Dendritic cell treated with granulocyte-macrophage colony-stimulating factor and Interleukin-4, amounts not matched to agents 40 ng/mL and 50 ng/mL, for 4 days (primary cell): ENCODE data around the gene LYZL2.

Source experiments
- H3K27ac Mint-ChIP-seq: one replicate; pipeline ENCODE4 v1.8.0; 2022; ENCODE audit warnings: mild to moderate bottlenecking, mixed read lengths
- H3K27me3 Mint-ChIP-seq: one replicate; pipeline ENCODE4 v1.8.0; 2022; ENCODE audit warnings: mild to moderate bottlenecking, mixed read lengths
- H3K36me3 Mint-ChIP-seq: one replicate; pipeline ENCODE4 v1.8.0; 2022; ENCODE audit warnings: low read depth, mixed read lengths
- H3K4me1 Mint-ChIP-seq: one replicate; pipeline ENCODE4 v1.8.0; 2022; ENCODE audit warnings: low read depth, mixed read lengths
- H3K4me3 Mint-ChIP-seq: one replicate; pipeline ENCODE4 v1.8.0; 2022; ENCODE audit warnings: mild to moderate bottlenecking, moderate library complexity, mixed read lengths
- H3K9me3 Mint-ChIP-seq: one replicate; pipeline ENCODE4 v1.8.0; 2022; ENCODE audit warnings: mixed read lengths
- intact Hi-C: fragments of 100-400 bp; cut with micrococcal nuclease; formaldehyde crosslinking; loops from one replicate; pipeline ENCODE4 v1.15.0; 2022

Gene LYZL2

GRCh38 chr10:30565449-30565848, 64.1 kb downstream of the LYZL2 start:
- Mint-ChIP-seq H3K36me3 (no peaks in the 10 kb centered on the region), H3K27me3 (no peaks in the 10 kb centered on the region), H3K4me1 (peaks cover 5% of the 10 kb centered on the region), H3K27ac (no peak overlapping the region), H3K4me3 (no peak overlapping the region), H3K9me3 (no peaks in the 10 kb centered on the region)
- intact Hi-C loops = no loop called here

- Mint-ChIP-seq H3K27ac (no peak overlapping the region), H3K4me1 (peaks cover 18% of the 10 kb centered on the region), H3K27me3 (no peaks in the 10 kb centered on the region), H3K9me3 (no peaks in the 10 kb centered on the region), H3K4me3 (no peak overlapping the region), H3K36me3 (no peaks in the 10 kb centered on the region)
- intact Hi-C loops = no loop called here
Observed at GRCh38 chr10:30562787-30563186, 66.8 kb downstream of the LYZL2 start.
